ENCODE data around the gene TRIO.

Gene TRIO

DNA sequence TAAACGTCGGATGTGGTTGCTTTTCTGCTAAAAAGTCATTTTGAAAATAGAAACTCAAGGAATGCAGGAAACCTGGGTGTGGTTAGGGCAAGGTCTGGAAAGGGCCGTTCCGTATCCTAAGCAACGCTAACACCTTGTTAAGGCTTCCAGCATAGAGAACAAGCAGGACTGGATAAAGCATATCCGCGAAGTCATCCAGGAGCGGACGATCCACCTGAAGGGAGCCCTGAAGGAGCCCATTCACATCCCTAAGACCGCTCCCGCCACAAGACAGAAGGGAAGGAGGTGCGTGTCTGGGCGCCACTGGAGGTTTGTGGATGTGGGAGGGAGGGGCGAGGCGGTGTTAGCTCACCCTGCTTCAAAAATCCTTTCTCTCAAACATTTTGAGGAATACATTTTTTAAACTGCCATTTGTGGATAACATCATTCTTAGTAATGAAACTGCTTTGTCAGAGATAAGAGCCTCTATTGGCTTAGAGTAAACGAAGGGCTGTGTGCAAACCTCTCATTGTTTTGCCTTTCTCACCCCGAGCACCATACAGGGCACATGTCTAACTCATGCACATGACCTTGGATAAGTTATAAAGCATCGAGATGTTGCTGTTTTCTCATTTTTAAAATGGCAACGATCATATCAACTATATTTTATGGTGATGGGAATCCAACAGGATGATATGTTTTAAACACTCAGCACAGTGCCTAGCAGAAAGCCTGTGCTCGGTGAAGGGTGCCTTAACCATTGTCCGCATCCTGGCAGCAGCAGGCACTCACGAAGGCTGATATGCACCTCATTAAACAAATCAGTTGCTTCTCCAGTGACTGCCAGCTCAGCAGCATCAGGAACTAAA, 262.8 kb downstream of the TRIO start:
- DNase-seq (ENCODE audit: low read depth in 1 of 2, low spot score in 1 of 2), result no peak

- no peak for DNase-seq (ENCODE audit: low read depth in 1 of 2, low spot score in 1 of 2)
These were observed 263.4 kb downstream of the TRIO start for GRCh38 chr5:14406554-14406849.

DNA sequence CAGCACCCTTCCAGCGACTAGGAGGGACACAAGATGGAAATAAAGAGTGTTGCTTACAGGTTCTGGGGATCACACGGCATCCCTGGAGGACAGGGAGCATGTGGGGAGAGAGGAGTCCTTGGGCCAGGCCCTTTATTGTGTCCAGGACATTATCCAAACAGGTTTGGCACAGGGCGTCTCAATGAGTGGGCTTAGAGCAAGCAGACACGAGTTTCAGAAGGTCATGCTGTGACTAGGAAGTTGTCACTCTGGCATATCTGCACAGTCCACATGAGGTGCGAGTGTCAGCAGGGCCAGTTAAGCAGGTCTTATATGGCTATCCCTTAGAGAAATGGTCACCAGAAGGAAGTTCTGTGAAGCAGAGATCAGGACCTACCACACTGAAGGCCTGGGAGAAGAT, 263.9 kb downstream of the TRIO start:
- DNase-seq (ENCODE audit: low read depth in 1 of 2, low spot score in 1 of 2), result no peak

- no peak for DNase-seq (ENCODE audit: low read depth in 1 of 2, low spot score in 1 of 2)
These were observed 264.6 kb downstream of the TRIO start for GRCh38 chr5:14407746-14408175.

DNA sequence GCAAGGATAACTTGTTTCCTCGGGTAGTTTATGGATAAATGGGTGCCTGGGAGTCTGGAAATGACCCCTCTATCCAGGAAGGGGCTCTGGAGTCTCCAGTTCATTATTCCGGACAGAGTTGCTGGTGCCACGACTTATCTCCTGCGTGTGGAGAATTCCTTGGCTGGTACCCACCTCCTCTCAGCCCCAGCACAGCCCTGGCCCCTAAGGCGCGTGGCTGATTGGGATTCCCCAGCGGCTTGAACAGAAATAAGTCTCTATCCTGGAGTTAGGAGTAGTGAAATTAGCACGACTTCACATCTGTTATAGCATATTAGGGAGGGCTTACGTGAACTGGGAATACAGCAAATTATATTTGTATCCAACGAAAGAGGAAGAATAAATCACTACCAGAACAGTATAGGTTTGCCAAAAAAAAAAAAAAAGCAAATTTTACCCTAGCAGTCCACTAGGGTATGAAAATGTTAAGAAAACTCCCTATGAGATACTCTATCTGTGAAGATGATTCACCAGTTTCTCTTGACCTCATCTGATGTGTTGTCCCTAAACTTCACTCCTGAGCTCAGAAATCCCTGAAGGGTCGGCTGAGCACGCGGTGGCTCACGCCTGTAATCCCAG, 265.9 kb downstream of the TRIO start:
- DNase-seq (ENCODE audit: low read depth in 1 of 2, low spot score in 1 of 2), result no peak

DNA sequence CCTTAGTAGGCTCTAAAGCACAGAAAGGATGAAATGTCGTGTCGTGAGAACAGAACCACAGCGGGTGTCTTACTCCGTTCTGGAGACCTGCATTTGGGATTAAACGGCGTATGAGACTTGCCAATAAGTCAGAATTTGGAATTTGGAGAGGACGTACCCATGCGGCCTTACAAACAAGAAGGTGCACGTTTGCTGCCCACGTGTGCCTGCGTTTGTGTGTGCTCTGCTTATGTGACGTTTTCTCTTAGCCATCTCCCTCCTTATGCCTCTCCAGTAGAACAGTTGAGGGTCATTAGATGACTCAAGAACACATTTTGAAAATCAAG, 266.9 kb downstream of the TRIO start:
- DNase-seq (ENCODE audit: low read depth in 1 of 2, low spot score in 1 of 2), result no peak

DNA sequence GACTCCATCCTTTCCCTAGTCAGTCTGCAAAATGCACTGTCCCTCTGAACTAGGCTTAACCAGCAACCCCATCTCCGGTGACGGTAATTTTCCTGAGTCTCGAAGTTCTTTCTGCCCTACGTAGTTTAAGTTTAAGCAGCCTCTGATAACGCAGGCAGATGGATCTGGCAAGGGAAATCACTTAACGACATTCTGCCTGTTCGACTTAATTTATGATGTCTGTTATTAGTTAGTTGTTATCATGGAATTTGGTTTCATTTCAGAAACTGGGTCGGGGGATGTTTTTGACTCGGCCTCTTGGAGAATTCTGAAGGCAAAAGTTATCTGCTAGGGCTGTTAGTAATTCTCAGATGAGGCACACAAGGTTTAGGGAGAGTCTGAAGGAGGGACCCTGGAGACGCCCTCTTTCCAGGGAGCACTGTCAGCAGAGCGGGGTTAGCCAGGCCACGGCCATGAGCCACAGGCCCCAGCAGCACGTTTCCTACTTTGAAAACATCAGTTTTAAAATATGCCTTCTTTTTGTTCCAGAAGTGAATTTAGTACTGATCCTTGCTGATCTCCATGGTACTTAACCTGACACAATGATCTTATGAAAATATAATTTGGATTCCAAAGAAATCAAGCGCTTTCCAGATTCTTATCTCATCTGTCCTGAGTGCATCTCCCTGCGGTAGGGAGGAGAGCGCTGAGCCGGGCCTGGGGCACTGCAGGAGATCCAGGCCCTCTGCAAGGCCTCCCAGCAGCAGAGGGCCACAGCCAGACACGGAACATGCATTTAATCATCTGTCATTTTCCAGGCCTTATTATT, 267.5 kb downstream of the TRIO start:
- DNase-seq (ENCODE audit: low read depth in 1 of 2, low spot score in 1 of 2), result no peak

DNA sequence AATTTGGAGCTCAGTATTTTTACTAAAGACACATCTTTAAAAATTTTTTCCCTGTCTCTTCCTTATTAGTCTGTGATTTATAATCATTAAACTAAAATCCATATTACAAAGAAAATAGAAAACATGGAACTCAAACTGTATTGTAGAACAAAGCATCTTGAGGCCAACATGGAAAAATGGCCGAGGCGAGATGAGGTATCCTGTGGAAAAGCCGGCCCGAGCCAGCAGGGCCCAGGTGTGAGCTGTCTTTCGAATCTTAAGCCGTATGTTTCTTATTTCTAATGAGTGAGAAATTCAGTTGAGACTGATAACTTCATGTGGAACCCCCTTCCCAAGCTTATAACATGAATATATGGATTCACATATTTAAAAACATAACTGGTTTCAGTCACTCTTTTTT, 268.1 kb downstream of the TRIO start:
- no peak for DNase-seq (ENCODE audit: low read depth in 1 of 2, low spot score in 1 of 2)

DNA sequence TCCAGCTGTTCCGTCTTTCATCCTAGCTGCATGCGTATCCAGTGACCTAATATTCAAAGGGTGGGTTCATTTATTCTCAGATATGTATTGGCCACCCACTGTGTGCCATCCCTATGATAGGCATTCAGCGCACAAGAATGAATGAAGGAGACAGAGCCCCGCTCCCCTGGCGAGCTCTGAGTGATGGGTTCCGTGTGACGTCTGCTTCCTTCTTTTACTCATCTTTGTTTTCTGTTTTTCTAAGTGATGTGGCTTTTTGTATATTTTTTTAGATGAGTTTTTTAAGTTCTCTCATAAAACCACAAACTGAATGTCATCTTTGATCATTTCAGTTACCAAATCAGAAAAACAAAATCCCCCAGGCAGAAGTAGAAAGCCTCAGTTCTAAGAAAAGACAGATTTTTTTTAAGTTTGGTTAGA, 270.2 kb downstream of the TRIO start:
- no peak for DNase-seq (ENCODE audit: low read depth in 1 of 2, low spot score in 1 of 2)

- DNase-seq (ENCODE audit: low read depth in 1 of 2, low spot score in 1 of 2), result no peak
These were observed 270.9 kb downstream of the TRIO start for GRCh38 chr5:14414007-14414406.

- no peak for DNase-seq (ENCODE audit: low read depth in 1 of 2, low spot score in 1 of 2)
These were observed 271.5 kb downstream of the TRIO start for GRCh38 chr5:14414656-14415023.

- no peak for DNase-seq (ENCODE audit: low read depth in 1 of 2, low spot score in 1 of 2)
These were observed 272.0 kb downstream of the TRIO start for GRCh38 chr5:14415024-14415697.

GRCh38 chr5:14415698-14416074, 272.5 kb downstream of the TRIO start:
- no peak for DNase-seq (ENCODE audit: low read depth in 1 of 2, low spot score in 1 of 2)

DNA sequence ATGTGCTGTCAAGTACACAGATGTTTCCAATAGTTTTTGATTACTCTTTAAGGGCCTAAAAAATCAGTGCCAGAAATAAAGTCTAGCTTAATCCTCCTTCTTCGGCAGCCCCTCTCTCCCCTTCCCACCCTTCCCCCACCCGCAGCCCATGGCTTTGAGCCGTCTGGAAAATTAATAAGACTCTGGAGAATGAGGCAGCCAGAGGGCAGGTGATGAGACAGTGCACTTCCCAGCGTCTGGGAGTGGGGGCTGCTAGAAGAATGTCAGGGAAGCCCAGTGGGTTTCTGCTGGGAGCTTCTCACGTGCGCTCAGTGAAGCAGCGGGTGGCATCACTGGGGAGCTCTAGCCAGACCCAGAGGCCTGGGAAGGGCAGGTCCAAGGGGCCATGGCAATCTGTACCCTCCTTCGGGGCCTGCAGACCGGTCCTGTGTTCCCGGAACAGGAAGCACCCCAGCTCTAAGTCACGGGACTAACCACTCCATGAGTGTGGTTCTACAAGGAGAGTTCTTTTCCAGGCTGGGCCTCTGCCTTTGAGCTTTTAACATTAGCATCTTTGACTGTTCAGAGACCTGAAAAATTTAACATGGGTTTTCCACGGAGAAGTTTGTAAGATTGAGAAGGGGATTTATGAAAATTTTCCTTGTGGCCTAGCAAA, 273.6 kb downstream of the TRIO start:
- no peak for DNase-seq (ENCODE audit: low read depth in 1 of 2, low spot score in 1 of 2)

DNA sequence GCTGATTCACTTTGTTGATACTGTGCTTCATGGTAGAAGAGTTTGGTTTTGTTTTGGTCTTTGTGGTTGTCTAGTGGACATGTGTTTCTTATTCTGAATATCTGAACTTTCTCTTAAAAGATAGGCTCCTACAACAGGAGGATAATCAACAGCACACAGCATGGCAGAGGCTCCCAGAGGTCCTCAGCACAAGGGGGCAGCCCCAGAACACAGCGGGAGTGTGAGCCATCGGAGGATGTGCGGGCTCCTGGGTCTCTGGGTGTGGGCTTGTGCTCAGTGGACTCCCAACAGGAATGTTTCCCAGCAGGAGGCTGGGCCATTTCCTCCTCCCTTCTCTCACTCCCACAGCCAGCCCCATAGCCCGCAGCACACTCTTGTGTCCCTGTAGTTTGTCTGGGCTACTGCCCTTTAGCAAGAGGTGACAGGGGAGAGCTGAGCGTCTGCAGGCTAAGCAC, 274.2 kb downstream of the TRIO start:
- DNase-seq (ENCODE audit: low read depth in 1 of 2, low spot score in 1 of 2), result no peak

DNA sequence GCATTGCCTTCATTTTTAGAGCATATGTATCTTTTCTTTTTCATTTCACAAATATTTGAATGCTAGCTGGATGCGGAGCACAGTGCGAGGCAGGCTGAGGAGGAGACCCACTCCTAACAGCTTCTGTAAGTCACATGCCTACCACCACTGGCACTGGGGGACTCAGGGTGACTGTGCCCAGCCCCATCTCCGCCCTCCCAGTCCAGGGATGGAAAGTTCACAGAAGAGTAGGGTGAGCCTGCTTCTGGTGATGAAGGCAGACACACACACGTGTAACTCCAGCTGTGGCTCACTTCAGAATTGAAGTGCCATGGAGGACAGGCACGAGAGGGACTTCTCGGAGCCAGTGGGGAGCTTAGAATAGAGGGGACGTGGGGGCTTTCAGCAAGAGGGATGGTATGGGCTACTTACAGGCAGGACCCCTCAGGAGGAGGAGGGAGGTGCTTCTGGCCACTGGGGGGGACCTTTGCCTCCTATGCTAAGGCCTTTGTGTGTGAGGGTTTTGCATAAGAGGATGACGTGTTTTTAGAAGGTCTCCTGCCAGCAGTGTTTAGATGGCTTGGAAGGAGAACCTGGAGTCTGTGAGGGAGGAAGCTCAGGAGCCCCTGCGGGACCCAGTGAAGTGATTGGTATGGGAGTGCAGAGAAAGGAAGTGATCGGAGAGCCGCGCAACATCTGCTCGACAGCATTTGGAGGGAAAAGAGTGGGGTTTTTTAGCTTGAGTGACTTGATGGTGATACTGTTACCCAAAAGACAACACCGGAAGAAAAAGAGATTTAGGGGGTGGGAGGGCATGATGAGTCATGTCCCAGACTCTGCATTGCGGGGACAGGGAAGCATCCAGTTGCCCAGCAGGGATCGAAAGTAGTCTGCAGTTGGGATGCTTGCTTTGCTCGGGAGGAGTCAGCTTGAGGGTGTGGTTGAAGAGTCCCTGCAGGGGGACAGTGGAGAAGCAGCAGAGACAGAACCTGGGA, 274.9 kb downstream of the TRIO start:
- DNase-seq (ENCODE audit: low read depth in 1 of 2, low spot score in 1 of 2), result no peak

DNA sequence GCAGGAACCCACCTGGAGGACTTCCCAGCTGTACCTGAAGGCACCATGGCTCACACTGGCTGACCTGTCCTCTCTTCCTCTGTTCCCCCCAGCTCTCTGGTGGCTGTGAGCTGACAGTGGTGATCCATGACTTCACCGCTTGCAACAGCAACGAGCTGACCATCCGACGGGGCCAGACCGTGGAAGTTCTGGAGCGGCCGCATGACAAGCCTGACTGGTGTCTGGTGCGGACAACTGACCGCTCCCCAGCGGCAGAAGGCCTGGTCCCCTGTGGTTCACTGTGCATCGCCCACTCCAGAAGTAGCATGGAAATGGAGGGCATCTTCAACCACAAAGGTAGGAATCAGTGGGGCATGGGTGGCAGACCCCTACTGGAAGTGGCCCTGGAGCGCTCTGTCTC, 276.5 kb downstream of the TRIO start:
- no peak for DNase-seq (ENCODE audit: low read depth in 1 of 2, low spot score in 1 of 2)

- DNase-seq (ENCODE audit: low read depth in 1 of 2, low spot score in 1 of 2), result no peak
These were observed 277.1 kb downstream of the TRIO start for GRCh38 chr5:14420101-14420811.

DNA sequence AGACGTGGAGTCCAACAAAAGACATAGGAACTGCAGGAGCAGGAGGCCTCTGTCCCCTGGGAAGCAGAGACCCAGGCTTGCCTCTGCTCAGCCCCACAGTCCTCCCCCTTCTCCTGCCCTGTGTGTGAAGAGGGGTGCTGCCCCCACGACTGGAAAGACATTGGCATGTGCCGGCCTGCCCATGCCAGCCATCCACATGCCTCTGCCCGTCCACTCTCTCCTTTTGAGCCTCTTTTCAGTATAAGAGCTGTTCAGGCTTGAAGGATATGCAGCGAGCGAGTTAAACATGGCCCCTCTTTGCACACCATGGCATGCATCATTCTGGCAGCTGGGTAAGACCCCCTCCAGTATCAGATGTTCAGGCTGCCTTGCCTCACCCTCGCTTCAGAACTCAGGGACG, 278.7 kb downstream of the TRIO start:
- no peak for DNase-seq (ENCODE audit: low read depth in 1 of 2, low spot score in 1 of 2)
